AG04450 (cell line): ENCODE results near the gene PDZRN3. TPM values are rescaled to one million over a fixed set of nuclear protein-coding genes. Genes with fewer than 3 reads are reported as not detected.

Source experiments
- CTCF ChIA-PET: fragments of 300-600, 350-600 bp; formaldehyde crosslinking; extraction: SDS; loops from one replicate; lab custom pipeline; 2022; ENCODE audit warnings: antibody characterized with exemption, inconsistent platforms; lab: Charles Lee
- POLR2A ChIA-PET: fragments of 350-600 bp; formaldehyde crosslinking; extraction: SDS; loops from one replicate; lab custom pipeline; 2021; ENCODE audit warnings: antibody characterized with exemption, inconsistent platforms; lab: Yijun Ruan, JAX
- DNase-seq: peaks from one replicate; pipeline ENCODE4 v3.0.0-alpha.2; 2011; ENCODE audit warnings: low read depth, low spot score
- H3K27ac ChIP-seq: one replicate; pipeline ENCODE4 v1.5.1; 2012; ENCODE audit warnings: low read depth, low read length, control low read depth
- H3K27me3 ChIP-seq: one replicate; pipeline ENCODE4 v1.6.0; 2012; ENCODE audit warnings: low read length; ENCODE audit not compliant: control insufficient read depth, insufficient read depth
- H3K4me3 ChIP-seq: 2 replicates; pipeline ENCODE4 v1.5.1; 2011; ENCODE audit warnings: mild to moderate bottlenecking, low read depth, low read length, control low read depth
- H3K9me3 ChIP-seq: 2 replicates; pipeline ENCODE4 v1.5.1; 2012; ENCODE audit warnings: low read length; ENCODE audit not compliant: control insufficient read depth, insufficient read depth
- polyA plus RNA-seq: library from polyadenylated mRNA; depleted of rRNA; stranded (reverse); fragments of >200 nt; gene quantifications from 2 replicates; pipeline ENCODE4 v1.2.3, GENCODE V29; 2011
- TF ChIP-seq, protein P1 (sequence below): IDR thresholded peaks from 2 replicates; pipeline ENCODE4 v1.5.1; 2011; ENCODE audit warnings: low read depth, low read length, control low read depth, inconsistent platforms

PDZRN3 gene
- polyA plus RNA-seq, 1 experiment = 14.7 TPM

DNA sequence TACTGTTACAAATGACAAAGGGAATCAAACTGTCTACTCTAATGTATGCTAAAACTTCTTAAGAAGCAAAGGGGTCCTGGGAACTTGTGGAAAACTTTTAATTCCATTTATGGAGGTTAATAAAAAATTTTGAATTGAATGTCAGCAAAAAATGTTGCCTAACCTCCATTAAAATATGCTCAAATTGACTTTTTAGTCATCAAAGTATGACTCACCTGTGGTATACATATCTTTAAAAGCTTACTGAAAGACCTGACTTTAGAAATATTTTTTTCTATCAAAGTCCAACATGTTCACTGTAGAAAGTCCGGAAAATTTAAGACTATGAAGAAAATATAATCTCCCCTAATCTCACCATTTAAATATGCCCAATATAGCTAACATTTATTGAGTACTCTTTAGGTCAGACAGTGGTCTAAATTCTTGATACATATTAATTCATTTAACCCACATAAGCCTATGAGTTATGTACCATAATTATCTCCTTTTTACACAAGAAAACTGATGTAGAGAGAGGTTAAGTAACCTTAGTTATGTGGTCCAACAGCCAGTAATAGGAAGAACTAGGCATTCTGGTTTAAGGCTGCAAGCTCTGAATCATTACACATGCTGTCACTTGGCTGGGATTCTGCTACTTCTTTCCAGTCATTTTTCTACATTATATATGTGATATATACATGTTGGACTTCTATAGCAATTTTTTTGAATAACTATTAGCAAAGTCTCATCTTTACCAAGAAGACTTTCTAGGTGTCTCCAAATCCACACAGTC is 83.6 kb downstream of the PDZRN3 start:
- ChIA-PET CTCF (interaction anchor here (1.1 kb wide), 2 partner anchors 21 to 33 kb away, joined by 3 to 4 read pairs; no protein-coding TSS in a partner anchor), POLR2A (interaction anchor here (0.5 to 1.1 kb wide), 2 partner anchors 73 to 470 kb away, joined by 3 read pairs; no protein-coding TSS in a partner anchor)
- DNase-seq = no peak
- Histone ChIP-seq H3K4me3 (no peak overlapping the region), H3K27me3 (no peaks in the 10 kb centered on the region), H3K9me3 (no peaks in the 10 kb centered on the region), H3K27ac (no peak overlapping the region)
- TF ChIP-seq, protein P1, sequence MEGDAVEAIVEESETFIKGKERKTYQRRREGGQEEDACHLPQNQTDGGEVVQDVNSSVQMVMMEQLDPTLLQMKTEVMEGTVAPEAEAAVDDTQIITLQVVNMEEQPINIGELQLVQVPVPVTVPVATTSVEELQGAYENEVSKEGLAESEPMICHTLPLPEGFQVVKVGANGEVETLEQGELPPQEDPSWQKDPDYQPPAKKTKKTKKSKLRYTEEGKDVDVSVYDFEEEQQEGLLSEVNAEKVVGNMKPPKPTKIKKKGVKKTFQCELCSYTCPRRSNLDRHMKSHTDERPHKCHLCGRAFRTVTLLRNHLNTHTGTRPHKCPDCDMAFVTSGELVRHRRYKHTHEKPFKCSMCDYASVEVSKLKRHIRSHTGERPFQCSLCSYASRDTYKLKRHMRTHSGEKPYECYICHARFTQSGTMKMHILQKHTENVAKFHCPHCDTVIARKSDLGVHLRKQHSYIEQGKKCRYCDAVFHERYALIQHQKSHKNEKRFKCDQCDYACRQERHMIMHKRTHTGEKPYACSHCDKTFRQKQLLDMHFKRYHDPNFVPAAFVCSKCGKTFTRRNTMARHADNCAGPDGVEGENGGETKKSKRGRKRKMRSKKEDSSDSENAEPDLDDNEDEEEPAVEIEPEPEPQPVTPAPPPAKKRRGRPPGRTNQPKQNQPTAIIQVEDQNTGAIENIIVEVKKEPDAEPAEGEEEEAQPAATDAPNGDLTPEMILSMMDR = no peak

DNA sequence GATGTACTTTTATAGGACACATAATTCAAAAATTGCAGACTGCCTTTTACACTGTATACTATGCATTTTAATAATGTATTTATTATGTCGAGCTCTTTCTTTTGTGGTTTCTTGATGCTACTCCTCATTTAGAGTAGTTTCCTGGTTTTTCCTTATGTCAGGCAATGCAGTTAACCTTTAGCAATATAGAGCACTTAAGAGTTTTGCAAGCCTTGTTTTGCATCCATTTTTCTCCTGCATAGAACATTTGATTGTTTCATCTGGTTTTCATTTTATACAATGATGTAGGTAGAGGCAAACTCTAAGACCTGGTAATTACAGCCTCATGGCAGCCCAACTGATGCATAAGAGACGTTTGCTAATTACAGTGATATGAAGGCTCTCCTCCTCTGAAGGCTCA is 86.3 kb downstream of the PDZRN3 start:
- POLR2A ChIA-PET = no interaction called here
- Histone ChIP-seq H3K4me3 (no peak overlapping the region), H3K27ac (no peak overlapping the region), H3K9me3 (no peaks in the 10 kb centered on the region), H3K27me3 (no peaks in the 10 kb centered on the region)
- DNase-seq = no peak
- TF ChIP-seq, protein P1 = no peak
- CTCF ChIA-PET = no interaction called here

DNA sequence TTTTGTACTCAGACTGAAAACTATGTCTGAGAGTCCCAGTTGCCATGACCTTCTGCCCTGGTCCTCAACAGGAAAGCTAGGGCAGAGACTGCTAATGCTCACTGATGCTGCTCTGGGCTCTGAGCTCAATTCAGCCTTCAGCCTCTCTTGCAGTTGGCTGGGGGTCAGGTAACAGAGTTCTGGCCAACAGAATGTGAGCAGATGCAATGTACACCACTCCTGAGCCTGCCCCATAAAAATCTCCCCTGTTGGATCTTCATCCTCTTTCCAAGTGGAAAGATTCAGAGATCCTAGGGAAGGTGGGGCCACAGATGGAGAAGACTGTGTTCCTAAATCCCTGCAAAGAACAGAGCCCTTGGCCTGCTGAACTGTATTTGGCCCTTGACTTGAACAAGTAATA is 87.8 kb downstream of the PDZRN3 start:
- TF ChIP-seq, protein P1 = no peak
- no peaks in the 10 kb centered on the region; the same call in 1 of the 2 replicates for H3K9me3 ChIP-seq
- ChIA-PET POLR2A (no interaction called here), CTCF (no interaction called here)
- H3K27me3 ChIP-seq = no peaks in the 10 kb centered on the region
- DNase-seq = no peak
- H3K4me3 ChIP-seq = no peak overlapping the region
- no peak overlapping the region for H3K27ac ChIP-seq

DNA sequence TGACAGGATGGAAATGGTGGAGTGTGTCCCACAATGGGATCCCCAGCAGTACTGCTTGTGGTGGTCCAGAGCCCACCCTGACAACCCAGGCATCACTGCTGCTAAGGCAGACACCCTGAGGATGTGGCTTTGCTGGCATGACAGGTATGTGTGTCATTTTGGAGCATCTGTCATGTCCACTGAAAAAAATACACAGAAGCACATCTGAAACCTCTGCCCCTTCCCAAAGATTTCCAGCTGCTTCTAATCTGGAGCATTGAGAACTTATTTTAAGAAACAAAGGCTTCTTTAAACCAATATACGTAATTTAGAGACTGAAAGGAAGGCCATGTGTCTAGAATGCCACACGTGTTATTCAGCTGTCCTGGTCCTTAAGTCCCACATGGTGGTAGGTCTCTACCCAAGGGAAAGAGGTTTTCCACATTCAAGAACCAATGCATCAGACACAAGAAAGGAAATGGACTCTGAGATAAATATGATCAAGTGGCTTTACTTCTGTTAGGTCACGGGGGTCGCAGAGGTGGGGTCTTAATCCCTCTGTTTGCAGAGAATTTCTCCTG is 88.3 kb downstream of the PDZRN3 start:
- Histone ChIP-seq H3K27me3 (no peaks in the 10 kb centered on the region), H3K4me3 (no peak overlapping the region), H3K9me3 (no peaks in the 10 kb centered on the region; the same call in 1 of the 2 replicates), H3K27ac (no peak overlapping the region)
- DNase-seq = no peak
- ChIA-PET POLR2A (no interaction called here), CTCF (no interaction called here)
- TF ChIP-seq, protein P1 = no peak

DNA sequence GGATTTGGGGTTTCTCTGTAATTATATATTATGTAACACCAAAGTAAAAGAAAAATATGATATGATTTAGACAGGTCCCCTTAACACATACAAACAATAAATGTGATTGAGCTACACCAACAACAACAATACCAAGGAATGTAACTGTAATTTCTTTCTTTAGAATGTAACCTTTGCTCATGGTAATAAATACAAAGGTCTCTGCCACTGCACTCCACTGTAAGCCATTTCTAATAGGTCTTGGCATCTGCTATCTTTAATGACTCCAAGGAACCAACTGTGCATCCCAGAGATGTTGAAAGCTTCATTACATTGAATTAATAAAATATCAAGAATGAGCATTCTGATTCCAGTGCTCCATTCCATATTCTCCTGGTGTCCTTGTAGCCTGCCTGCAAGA is 88.8 kb downstream of the PDZRN3 start:
- Histone ChIP-seq H3K27ac (no peak overlapping the region), H3K4me3 (no peak overlapping the region), H3K9me3 (no peaks in the 10 kb centered on the region; the same call in 1 of the 2 replicates), H3K27me3 (no peaks in the 10 kb centered on the region)
- CTCF ChIA-PET = no interaction called here
- no peak for DNase-seq
- POLR2A ChIA-PET = interaction anchor here (0.7 kb wide), 1 partner anchor 534 kb away, joined by 3 read pairs; no protein-coding TSS in a partner anchor
- TF ChIP-seq, protein P1 = no peak
